Measurements from ENCODE around the gene THRSP.
"Not testable (repeated sequence)": the region's sequence is repeated elsewhere in the genome, so short reads cannot be mapped to it uniquely, and the experiment has no call there.

THRSP gene

GRCh38 chr11:78062671-78063070 lies 990 bp upstream of the THRSP start:
- DNase-seq (ENCODE audit: low read depth in 4 of 4, low spot score in 1 of 4) = no peak

DNA sequence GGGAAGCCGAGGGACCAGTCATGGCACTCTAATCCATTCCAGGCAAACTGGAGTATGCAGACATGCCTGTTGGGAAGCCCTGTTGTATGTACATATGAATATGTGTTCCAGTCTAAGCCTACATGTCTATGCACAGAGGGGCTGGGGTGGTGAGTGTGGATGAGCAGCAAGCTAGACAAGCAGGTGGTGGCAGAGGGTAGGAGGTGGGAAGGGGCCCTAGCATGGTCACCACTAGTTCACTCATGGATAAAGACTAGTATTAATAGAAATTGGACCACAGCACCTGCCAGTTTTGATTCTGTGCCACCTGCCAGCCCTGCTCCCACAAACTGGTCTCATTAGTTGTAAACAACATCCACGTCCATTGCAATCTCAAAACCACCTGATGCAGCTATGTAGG lies 1.5 kb downstream of the THRSP start:
- no peak for DNase-seq (ENCODE audit: low read depth in 4 of 4, low spot score in 1 of 4)

DNA sequence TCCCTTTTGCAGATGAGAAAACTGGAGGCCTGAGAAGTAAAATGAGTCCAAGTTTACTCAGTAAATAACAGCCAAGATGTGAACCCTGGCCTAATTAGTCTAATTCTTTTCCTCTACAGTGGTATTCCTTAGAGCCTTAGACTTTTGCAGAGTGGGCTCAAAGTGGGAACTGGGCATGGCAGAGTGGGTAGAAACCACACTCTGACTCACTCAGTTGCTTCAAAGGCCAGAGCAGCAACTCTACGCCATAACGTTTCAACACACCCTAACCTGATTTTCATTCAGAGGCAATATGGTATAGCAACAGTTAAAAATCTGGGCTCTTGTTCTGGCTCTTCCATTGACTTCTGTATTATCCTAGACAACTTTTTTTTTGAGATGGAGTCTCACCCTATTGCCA lies 2.8 kb downstream of the THRSP start:
- DNase-seq (ENCODE audit: low read depth in 4 of 4, low spot score in 1 of 4) = no peak

- DNase-seq (ENCODE audit: low read depth in 4 of 4, low spot score in 1 of 4) = no peak
Observed at GRCh38 chr11:78067704-78068103, 4.0 kb downstream of the THRSP start.

DNA sequence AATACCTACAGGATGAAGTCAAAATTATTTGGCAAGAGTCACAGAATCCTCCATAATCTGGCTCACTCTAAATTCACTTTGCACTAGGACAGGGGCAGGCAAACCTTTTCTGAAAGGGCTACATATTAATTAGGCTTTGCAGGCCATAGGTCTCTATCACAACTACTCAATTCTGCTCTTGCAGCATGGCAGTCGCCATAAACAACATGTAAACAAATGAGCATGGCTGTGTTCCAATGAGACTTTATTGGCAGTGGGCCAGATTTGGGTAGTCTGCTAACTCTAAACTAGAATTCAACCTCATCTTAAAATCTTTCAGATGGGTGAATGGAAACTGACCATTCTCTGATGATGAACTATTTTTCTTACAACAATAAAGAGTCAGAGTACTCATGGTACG lies 5.8 kb downstream of the THRSP start:
- DNase-seq (ENCODE audit: low read depth in 4 of 4, low spot score in 1 of 4) = no peak

- no peak for DNase-seq (ENCODE audit: low read depth in 4 of 4, low spot score in 1 of 4)
Observed at GRCh38 chr11:78070621-78071020, 7.0 kb downstream of the THRSP start.

DNA sequence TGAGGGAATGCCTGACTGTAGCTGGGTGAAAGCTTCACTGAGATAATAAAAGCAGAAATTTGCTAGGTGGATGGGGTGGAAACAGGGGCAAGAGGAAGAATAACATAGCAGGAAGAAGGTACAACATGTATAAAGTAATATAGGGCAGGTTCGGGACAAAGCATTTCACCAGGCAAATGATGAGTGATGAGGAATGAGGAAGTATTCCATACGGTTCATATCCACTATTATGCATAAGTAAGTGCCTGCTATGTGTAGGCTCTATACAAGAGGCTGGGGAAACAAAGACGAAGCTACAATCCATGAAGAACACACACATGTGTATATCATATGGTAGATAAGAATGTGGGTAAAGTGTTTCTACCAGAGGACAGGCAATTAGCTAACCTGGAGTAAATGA lies 8.1 kb downstream of the THRSP start:
- no peak for DNase-seq (ENCODE audit: low read depth in 4 of 4, low spot score in 1 of 4)

GRCh38 chr11:78072455-78072854 lies 8.8 kb downstream of the THRSP start:
- DNase-seq (ENCODE audit: low read depth in 4 of 4, low spot score in 1 of 4) = no peak

GRCh38 chr11:78074756-78075155 lies 11.1 kb downstream of the THRSP start:
- DNase-seq (ENCODE audit: low read depth in 4 of 4, low spot score in 1 of 4) = no peak

- DNase-seq (ENCODE audit: low read depth in 4 of 4, low spot score in 1 of 4) = no peak
Observed at GRCh38 chr11:78076733-78077403, 13.2 kb downstream of the THRSP start.

DNA sequence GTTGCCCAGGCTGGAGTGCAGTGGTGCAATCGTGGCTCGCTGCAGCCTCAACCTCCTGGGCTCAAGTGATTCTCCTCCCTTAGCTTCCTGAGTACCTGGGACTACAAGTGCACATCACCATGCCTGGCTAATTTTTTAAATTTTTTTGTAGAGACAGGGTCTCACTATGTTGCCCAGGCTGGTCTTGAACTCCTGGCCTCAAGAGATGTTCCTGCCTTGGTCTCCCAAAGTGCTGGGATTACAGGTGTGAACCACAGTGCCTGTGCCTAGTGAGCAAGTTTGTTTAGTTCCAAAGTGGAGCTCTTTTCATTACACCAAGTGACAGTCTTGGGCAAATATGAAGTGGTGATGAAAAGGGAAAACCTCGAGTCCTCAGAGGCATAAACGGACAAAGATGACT lies 13.9 kb downstream of the THRSP start:
- not testable (repeated sequence) for DNase-seq (ENCODE audit: low read depth in 4 of 4, low spot score in 1 of 4)

DNA sequence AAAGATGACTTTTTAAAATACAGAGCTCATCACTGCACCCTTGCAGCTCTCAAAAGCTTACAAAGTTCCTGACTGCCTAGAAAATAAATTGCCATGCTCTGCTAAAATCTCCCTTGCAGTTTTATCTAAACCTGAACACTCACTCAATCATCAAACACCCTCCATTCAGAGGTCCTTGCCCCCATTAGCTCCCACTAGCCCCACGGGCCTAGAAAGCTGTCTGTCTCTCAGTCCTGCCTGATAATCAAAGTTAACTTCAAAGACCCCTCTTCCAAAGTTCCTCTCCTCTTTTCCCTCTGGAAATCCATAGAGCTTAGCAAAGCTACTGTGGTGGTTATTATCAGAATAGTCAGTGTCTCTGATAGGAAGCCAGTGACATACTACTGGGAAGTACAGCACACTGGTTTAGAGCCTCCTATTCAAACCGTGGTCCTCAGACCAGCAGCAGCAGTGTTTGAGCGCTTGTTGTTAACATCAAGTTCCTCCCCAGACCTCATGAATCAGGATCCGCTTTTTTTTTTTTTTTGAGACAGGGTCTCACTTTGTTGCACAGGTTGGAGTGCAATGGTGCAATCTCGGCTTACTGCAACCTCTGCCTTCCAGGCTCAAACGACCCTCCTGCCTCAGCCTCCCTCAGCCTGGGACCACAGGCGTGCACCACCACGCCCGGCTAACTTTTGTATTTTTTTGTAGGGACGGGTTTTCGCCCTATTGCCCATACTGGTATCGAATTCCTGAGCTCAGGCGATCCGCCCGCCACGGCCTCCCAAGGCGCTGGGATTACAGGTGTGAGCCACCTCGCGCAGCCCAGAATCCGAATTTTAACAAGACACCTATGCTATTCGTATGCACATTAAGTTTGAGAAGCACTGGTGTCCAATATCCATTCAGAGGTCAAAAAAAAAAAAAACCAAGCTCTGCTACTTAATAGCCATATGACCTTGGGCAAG lies 14.8 kb downstream of the THRSP start:
- no peak for DNase-seq (ENCODE audit: low read depth in 4 of 4, low spot score in 1 of 4)

DNA sequence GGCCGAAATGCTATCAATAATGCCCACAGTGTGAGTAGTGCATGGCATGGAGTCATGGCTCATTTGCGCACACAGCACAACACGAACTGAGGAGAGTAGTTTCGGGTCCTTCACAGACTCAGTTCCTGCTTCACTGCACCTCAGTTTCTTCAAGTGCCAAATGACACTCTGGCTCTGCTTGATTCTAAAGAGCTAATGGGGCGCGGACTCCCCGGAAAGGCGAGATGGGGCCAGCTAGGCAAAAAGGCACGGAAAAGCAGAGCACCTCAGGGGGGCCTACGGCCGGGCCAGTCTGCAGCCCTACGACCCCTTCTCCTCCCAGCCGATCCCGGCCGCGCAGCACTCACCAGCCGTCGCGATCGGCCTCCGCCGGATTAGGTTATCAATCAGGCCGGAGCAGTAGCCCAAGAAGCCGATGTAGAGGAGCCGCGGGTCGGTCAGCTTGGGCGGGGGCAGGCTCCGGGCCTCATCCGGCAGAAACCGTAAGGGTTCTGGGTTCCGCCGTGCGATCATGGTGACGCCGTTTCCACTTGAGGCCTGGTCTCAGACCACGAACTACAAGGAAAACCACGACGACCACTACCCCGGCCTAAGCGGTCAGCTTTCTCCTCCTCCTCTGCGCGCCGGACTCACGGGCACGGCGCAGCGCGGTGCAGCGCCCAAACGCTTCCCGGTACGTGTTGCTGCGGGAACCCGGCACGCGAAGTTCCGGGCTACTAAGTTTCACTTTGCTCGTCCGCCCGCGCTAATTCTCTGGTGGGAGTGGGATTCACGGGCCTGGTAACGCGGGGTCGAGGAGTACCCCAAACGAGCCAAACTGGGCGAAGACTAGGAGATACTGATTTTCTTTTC lies 15.8 kb downstream of the THRSP start, which contains the start of gene NDUFC2:
Gene NDUFC2, minus strand, starts transcription at position 631 of the 852 bp plus-strand sequence. Its CDS starts 118 bp downstream, at position 513.
- peak; percentile 38 to 57 (median 50) for DNase-seq (ENCODE audit: low read depth in 4 of 4, low spot score in 1 of 4)

- DNase-seq (ENCODE audit: low read depth in 4 of 4, low spot score in 1 of 4) = no peak
Observed at GRCh38 chr11:78080084-78080817, 16.6 kb downstream of the THRSP start.

DNA sequence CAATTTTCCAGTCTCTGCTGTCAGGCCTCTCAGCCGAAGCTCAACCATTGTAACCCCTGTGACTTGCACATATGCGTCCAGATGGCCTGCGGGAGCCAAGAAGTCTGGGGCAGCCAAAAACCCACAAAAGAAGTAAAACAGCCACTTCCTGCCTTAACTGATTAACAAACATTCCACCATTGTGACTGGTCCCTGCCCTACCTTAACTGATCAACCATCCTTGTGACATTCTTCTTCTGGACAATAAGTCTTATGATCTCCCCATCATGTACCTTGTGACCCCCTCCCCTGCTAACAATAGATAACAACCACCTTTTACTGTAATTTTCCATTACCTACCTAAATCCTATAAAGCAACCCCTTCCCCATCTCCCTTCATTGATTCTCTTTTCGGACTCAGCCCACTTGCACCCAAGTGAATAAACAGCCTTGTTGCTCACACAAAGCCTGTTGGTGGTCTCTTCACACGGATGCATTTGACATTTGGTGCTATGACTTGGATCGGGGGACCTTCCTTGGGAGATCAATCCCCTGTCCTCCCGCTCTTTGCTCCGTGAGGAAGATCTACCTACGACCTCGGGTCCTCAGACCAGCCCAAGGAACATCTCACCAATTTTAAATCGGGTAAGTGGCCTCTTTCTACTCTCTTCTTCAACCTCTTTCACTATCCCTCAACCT lies 17.3 kb downstream of the THRSP start:
- DNase-seq (ENCODE audit: low read depth in 4 of 4, low spot score in 1 of 4) = no peak

- DNase-seq (ENCODE audit: low read depth in 4 of 4, low spot score in 1 of 4) = no peak
Observed at GRCh38 chr11:78081583-78081982, 17.9 kb downstream of the THRSP start.

DNA sequence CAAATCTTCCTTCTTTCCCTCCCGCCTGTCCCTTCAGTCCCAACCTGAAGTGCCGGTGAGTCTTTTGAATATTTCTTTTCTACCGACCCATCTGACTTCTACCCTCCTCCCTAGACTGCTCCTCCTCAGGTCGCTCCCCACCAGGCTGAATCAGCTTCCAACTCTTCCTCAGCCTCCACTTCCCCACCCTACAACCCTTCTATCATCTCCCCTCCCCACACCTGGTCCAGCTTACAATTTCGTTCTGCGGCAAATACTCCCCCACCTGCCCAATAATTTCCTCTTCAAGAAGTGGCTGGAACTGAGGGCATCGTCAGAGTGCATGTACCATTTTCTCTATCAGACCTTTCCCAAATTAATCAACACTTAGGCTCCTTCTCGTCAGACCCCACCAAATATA lies 18.5 kb downstream of the THRSP start:
- DNase-seq (ENCODE audit: low read depth in 4 of 4, low spot score in 1 of 4) = no peak

DNA sequence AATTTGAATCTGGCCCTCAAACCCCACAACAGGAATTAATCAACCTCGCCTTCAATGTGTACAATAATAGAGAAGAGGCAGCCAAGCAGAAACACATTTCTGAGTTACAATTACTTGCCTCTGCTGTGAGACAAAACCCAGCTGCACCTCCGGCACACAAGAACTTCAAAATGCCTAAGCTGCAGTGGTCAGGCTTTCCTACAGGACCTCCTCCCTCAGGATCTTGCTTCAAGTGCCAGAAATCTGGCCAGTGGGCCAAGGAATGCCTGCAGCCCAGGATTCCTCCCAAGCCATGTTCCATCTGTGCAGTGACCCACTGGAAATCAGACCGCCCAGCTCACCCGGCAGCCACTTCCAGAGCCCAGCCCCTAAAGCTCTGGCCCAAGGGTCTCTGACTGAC lies 19.4 kb downstream of the THRSP start:
- no peak for DNase-seq (ENCODE audit: low read depth in 4 of 4, low spot score in 1 of 4)

DNA sequence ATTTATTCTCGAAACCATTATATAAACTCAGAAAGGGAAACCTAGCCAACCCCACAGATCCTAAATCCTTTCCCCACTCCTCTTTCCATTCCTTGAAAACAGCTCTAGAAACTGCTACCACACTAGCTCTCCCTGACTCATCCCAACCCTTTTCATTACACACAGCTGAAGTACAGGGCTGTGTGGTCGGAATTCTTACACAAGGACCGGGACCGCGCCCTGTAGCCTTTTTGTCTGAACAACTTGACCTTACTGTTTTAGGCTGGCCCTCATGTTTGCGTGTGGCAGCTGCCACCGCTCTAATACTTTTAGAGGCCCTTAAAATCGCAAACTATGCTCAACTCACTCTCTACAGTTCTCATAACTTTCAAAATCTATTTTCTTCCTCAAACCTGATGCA lies 20.8 kb downstream of the THRSP start:
- not testable (repeated sequence) for DNase-seq (ENCODE audit: low read depth in 4 of 4, low spot score in 1 of 4)

DNA sequence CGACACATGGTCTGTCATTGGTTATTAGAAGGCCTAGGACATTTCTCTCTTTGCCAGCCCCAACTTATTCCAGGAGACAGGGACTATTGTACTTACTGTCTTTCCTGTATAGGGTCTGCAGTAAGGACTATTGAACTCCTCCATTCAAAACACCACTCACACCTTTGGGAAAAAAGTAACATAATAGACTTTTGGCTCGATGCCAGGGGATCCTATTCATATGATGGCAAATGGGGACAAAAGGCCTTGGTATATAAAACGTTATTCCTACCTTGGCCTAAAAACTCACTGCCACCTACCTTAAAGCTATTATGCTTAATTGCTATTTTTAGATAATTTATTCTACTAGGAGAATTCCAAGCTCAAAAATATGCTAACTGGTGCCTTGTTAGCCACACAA lies 22.3 kb downstream of the THRSP start:
- DNase-seq (ENCODE audit: low read depth in 4 of 4, low spot score in 1 of 4) = no peak
